Measurements from ENCODE around the gene CD83.
"Not testable (repeated sequence)": the region's sequence is repeated elsewhere in the genome, so short reads cannot be mapped to it uniquely, and the experiment has no call there.

Gene CD83

GRCh38 chr6:14147891-14148290 is 30.3 kb downstream of the CD83 start:
- DNase-seq (ENCODE audit: low read depth in 2 of 2): no peak

GRCh38 chr6:14148471-14148870 is 30.9 kb downstream of the CD83 start:
- no peak for DNase-seq (ENCODE audit: low read depth in 2 of 2)

- DNase-seq (ENCODE audit: low read depth in 2 of 2): no peak
Measured at GRCh38 chr6:14149053-14149738, 31.6 kb downstream of the CD83 start.

GRCh38 chr6:14149739-14150130 is 32.2 kb downstream of the CD83 start:
- DNase-seq (ENCODE audit: low read depth in 2 of 2): no peak

GRCh38 chr6:14151300-14151699 is 33.7 kb downstream of the CD83 start:
- not testable (repeated sequence) for DNase-seq (ENCODE audit: low read depth in 2 of 2)

- DNase-seq (ENCODE audit: low read depth in 2 of 2): no peak
Measured at GRCh38 chr6:14151773-14152172, 34.2 kb downstream of the CD83 start.

- DNase-seq (ENCODE audit: low read depth in 2 of 2): no peak
Measured at GRCh38 chr6:14153228-14153627, 35.7 kb downstream of the CD83 start.

GRCh38 chr6:14159090-14159489 is 41.5 kb downstream of the CD83 start:
- no peak for DNase-seq (ENCODE audit: low read depth in 2 of 2)

GRCh38 chr6:14162826-14163225 is 45.3 kb downstream of the CD83 start:
- DNase-seq (ENCODE audit: low read depth in 2 of 2): no peak

GRCh38 chr6:14165091-14165490 is 47.5 kb downstream of the CD83 start:
- no peak for DNase-seq (ENCODE audit: low read depth in 2 of 2)

- DNase-seq (ENCODE audit: low read depth in 2 of 2): no peak
Measured at GRCh38 chr6:14166839-14167238, 49.3 kb downstream of the CD83 start.

- DNase-seq (ENCODE audit: low read depth in 2 of 2): no peak
Measured at GRCh38 chr6:14170128-14170527, 52.6 kb downstream of the CD83 start.

GRCh38 chr6:14172562-14172961 is 55.0 kb downstream of the CD83 start:
- no peak for DNase-seq (ENCODE audit: low read depth in 2 of 2)

- no peak for DNase-seq (ENCODE audit: low read depth in 2 of 2)
Measured at GRCh38 chr6:14174226-14174625, 56.7 kb downstream of the CD83 start.

- no peak for DNase-seq (ENCODE audit: low read depth in 2 of 2)
Measured at GRCh38 chr6:14174996-14175395, 57.4 kb downstream of the CD83 start.

- no peak for DNase-seq (ENCODE audit: low read depth in 2 of 2)
Measured at GRCh38 chr6:14176429-14176828, 58.9 kb downstream of the CD83 start.

GRCh38 chr6:14177413-14178082 is 60.0 kb downstream of the CD83 start:
- no peak for DNase-seq (ENCODE audit: low read depth in 2 of 2)

- no peak for DNase-seq (ENCODE audit: low read depth in 2 of 2)
Measured at GRCh38 chr6:14178083-14178445, 60.5 kb downstream of the CD83 start.

- no peak for DNase-seq (ENCODE audit: low read depth in 2 of 2)
Measured at GRCh38 chr6:14180609-14181008, 63.0 kb downstream of the CD83 start.

GRCh38 chr6:14182916-14183315 is 65.3 kb downstream of the CD83 start:
- DNase-seq (ENCODE audit: low read depth in 2 of 2): no peak

Data from activated CD4-positive, alpha-beta T cell treated with anti-CD3 and anti-CD28 coated beads for 24 hours (primary cell).